Stimulated activated naive CD8-positive, alpha-beta T cell treated with anti-CD3 and anti-CD28 coated beads, Interleukin-15, Interleukin-2, amounts not matched to agents 100 U/mL and 50 U/mL, for 24 hours (primary cell): ENCODE results near the gene MAP2K3.
"Not testable (repeated sequence)": the region's sequence is repeated elsewhere in the genome, so short reads cannot be mapped to it uniquely, and the experiment has no call there.

Source experiments
- ATAC-seq: fragments of 150-1000 bp; cut with Tn5 transposase; one replicate; pipeline ENCODE4 v1.10.0; 2021
- DNase-seq: peaks from one replicate; pipeline ENCODE4 v3.0.0; 2021

The MAP2K3 gene

GRCh38 chr17:21350495-21350894, 66.0 kb downstream of the MAP2K3 start:
- ATAC-seq, DNase-seq: not testable (repeated sequence)

- ATAC-seq: no peak
- DNase-seq: no peak
These were observed 67.0 kb downstream of the MAP2K3 start for GRCh38 chr17:21351366-21352065.

GRCh38 chr17:21352221-21352980, 67.9 kb downstream of the MAP2K3 start:
- no peak for DNase-seq
- ATAC-seq: no peak

DNA sequence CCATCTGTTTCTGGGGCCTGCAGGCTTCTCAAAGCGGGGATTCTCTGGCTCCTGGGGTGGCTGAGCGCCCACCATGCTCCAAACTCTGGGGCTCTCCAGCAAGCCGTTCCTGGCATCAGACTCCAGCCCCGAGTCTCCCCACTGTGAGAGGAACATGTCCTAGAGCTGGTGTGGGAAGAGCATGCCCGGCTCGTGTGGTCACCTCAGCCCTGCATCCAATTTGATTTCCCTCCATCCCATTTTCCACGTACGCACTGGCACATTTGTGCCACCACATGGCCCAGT, 68.4 kb downstream of the MAP2K3 start:
- no peak for ATAC-seq
- no peak for DNase-seq

DNA sequence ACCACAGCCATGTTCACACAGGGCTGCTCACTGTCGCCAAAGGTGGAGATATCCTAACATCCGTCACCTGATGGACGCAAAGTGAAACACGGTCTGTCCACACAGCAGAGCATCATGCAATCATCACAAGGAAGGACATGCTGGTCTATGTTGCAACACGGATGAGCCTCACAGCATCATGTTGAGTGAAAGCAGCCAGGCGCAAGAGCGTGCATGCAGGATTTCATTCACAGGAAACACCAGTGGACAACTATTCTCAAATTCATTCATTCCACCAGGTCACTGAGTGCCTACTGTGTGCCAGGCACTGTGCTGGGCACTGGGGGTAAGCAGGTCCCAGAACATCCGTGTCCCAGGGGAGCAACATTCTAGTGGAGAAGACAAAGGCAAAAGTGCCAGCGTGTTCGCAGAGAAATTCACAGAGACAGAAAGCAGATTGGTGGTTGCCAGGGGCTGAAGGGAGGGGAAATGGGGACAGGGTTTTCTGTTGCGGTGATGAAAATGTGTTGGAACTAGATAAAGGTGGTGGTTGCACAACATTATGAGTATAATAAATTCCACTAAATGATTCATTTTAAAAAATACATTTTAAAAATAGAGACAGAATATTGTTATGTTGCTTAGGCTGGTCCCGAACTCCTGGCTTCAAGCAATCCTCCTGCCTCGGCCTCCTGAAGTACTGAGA, 69.0 kb downstream of the MAP2K3 start:
- ATAC-seq: no peak

GRCh38 chr17:21354796-21355385, 70.4 kb downstream of the MAP2K3 start:
- no peak for ATAC-seq

More for the DNA sequence above, 69.0 kb downstream of the MAP2K3 start:
- DNase-seq: no peak

GRCh38 chr17:21355586-21355985, 71.1 kb downstream of the MAP2K3 start:
- ATAC-seq (no peak), DNase-seq (no peak)

More at GRCh38 chr17:21354796-21355385, 70.4 kb downstream of the MAP2K3 start:
- no peak for DNase-seq

- DNase-seq: no peak
- no peak for ATAC-seq
These were observed 72.1 kb downstream of the MAP2K3 start for GRCh38 chr17:21356537-21357127.

- DNase-seq (no peak), ATAC-seq (no peak)
These were observed 72.8 kb downstream of the MAP2K3 start for GRCh38 chr17:21357281-21357680.

DNA sequence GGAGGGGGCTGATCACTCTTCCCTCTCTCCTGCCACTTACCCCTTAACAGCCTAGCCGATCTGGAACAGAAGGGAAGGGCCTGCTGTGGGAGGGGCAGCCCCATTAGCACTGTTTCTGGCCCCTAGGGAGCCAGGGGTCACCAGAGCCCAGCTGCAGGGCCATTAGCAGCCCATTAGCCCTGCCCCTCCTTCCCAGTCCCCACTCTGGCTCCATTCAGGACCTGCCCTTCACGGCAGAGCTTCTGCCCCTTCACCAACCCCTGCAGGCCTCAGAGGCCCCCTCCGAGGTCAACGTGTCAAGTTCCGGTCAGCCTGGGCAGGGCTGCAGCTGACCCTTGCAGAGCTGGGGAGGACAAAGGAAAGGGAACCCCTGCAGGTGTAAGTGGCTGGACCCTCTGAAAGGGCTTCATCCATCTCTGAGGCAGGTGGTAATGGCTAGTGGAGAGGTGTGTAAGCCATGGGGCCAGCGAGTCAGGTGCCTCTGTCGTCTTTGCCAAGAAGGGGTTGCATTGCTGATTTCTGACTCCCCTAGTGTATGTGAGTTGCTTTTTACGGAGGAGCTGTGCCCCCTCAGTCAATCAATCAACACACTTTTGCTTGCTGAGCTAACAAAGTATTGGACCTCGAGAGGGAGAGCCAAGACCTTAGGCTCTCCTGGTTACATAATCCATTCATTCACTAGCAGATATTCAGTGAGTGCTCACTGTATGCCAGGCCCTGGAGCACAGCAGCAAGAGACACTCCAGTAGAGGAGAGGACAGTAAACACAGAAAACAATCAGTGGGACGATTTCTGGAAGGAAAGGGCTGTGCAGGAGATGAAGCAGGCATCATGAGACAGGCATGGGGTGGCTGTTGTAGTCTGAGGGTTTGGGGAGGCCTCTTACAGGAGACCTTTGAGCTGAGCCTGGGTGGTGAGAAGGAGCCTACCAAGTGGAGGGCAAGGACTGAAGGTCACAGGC, 73.5 kb downstream of the MAP2K3 start:
- DNase-seq: no peak
- no peak for ATAC-seq

GRCh38 chr17:21358682-21359482, 74.4 kb downstream of the MAP2K3 start:
- ATAC-seq (no peak), DNase-seq (no peak)

DNA sequence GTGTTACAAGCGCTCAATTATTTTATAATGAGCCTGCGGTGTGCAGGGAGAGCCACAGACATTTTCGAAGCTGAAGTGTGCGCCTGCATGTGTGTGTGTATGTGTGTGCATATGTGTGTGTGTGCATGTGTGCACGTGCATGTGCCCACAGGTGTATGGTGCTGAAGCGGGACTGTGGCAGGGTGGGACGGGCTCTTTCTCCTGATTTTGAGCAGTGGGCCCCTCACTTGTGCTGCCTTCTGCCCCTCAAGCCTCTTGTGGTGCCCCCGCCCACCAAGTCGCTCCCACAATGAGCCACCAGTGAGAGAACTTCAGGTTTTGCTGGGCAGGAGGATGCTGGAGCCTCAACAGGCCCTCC, 75.0 kb downstream of the MAP2K3 start:
- ATAC-seq (no peak), DNase-seq (no peak)

- DNase-seq (no peak), ATAC-seq (no peak)
These were observed 75.5 kb downstream of the MAP2K3 start for GRCh38 chr17:21360048-21360447.

- ATAC-seq (no peak), DNase-seq (no peak)
These were observed 76.7 kb downstream of the MAP2K3 start for GRCh38 chr17:21361020-21361809.

DNA sequence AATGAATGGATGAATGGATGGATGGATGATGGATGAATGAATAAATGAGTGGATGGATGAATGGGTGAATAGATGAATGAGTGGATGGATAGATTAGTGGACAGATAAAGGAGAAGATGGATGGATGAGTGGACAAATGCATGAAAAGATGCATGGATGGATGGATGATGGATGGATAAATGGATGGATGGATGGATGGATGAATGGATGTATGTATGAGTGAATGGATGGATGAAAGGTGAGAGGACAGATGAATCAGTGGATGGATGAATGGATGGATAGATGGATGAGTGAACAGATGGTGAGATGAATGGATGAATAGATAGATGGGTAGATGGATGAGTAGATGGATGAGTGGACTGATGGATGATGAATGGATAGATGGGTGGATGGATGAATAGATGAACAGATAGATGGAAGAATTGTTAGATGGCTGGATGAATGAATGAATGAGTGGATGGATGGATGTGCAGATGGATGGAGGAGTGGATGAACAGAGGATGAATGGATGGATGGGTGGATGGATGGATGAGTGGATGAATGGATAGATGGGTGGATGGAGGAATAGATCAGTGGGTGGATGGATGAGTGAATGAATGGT, 77.9 kb downstream of the MAP2K3 start:
- ATAC-seq (no peak), DNase-seq (no peak)

- DNase-seq: no peak
- peak; percentile 42 for ATAC-seq
These were observed 79.5 kb downstream of the MAP2K3 start for GRCh38 chr17:21363776-21364642.
